Activated naive CD4-positive, alpha-beta T cell treated with anti-CD3 and anti-CD28 coated beads, Interleukin-2, amount 10 ng/mL, durations not matched to agents 7 days and 5 days (primary cell): ENCODE results near the gene SHMT2.

Experiments used
- CTCF ChIA-PET: fragments of 350-600 bp; sonication (Branson Sonifier 250); formaldehyde crosslinking; loops from one replicate; lab custom pipeline; 2021; ENCODE audit warnings: antibody characterized with exemption; lab: Charles Lee
- DNase-seq: peaks from one replicate; pipeline ENCODE4 v3.0.0-alpha.2; 2020
- H3K27ac Mint-ChIP-seq: one replicate; pipeline ENCODE4 v1.8.0; 2021; ENCODE audit warnings: mild to moderate bottlenecking, moderate library complexity, mixed read lengths
- H3K27me3 Mint-ChIP-seq: one replicate; pipeline ENCODE4 v1.8.0; 2021; ENCODE audit warnings: mild to moderate bottlenecking, mixed read lengths
- H3K36me3 Mint-ChIP-seq: one replicate; pipeline ENCODE4 v1.8.0; 2021; ENCODE audit warnings: mixed read lengths
- H3K4me1 Mint-ChIP-seq: one replicate; pipeline ENCODE4 v1.8.0; 2021; ENCODE audit warnings: mixed read lengths
- H3K4me3 Mint-ChIP-seq: one replicate; pipeline ENCODE4 v1.8.0; 2021; ENCODE audit warnings: mild to moderate bottlenecking, moderate library complexity, mixed read lengths
- H3K9me3 Mint-ChIP-seq: one replicate; pipeline ENCODE4 v1.8.0; 2021; ENCODE audit warnings: mixed read lengths

Gene SHMT2

DNA sequence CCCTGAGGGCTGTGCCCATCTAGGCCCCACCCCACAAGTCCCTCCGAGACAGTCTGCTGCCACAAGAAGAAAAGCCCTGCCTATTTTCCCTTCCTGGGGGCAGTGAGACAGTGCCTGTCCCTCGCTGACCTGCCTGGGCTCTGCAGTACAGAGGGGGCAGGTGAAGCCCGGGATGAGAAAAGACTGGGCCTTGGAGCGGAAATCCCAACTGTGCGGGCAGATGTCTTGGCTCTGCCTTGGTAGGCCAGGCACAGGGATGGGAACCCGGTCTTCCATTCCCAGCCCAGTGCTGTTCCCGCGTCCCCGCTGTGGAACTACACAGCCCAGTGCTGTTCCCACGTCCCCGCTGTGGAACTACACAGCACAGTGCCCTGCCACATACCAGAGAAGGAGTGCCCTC, 25.7 kb upstream of the SHMT2 start:
- H3K9me3 Mint-ChIP-seq: no peaks in the 10 kb centered on the region
- H3K4me1 Mint-ChIP-seq: no peaks in the 10 kb centered on the region
- no peaks in the 10 kb centered on the region for H3K36me3 Mint-ChIP-seq
- H3K4me3 Mint-ChIP-seq: no peak overlapping the region
- H3K27me3 Mint-ChIP-seq: no peaks in the 10 kb centered on the region
- no peak overlapping the region for H3K27ac Mint-ChIP-seq
- no peak for DNase-seq
- CTCF ChIA-PET: no interaction called here

DNA sequence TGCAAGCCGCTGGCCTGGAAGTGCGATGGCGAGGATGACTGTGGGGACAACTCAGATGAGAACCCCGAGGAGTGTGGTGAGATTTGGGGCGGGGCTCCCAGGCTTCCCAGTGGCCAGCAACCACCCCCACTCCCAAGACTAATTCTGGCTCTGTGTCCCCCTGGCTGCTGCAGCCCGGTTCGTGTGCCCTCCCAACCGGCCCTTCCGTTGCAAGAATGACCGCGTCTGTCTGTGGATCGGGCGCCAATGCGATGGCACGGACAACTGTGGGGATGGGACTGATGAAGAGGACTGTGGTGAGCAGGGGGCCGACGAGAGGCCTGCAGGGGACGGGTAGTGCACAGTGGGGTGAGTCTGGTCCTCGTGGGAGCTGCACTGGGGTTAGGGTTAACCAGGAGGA, 25.1 kb upstream of the SHMT2 start:
- no peak for DNase-seq
- Mint-ChIP-seq H3K36me3 (no peaks in the 10 kb centered on the region), H3K27ac (no peak overlapping the region), H3K9me3 (no peaks in the 10 kb centered on the region), H3K27me3 (no peaks in the 10 kb centered on the region), H3K4me1 (no peaks in the 10 kb centered on the region), H3K4me3 (no peak overlapping the region)
- CTCF ChIA-PET: no interaction called here

DNA sequence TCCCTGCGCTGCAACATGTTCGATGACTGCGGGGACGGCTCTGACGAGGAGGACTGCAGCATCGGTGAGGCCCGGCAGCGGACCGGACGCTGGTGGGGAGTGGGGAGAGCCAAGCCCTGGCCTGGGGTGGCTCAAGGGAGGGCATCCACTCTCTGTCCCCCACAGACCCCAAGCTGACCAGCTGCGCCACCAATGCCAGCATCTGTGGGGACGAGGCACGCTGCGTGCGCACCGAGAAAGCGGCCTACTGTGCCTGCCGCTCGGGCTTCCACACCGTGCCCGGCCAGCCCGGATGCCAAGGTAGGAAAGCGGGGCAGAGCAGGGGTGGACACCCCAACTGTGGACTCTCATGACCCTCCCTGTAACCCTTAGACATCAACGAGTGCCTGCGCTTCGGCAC, 24.3 kb upstream of the SHMT2 start:
- Mint-ChIP-seq H3K27ac (no peak overlapping the region), H3K9me3 (no peaks in the 10 kb centered on the region), H3K27me3 (no peaks in the 10 kb centered on the region), H3K36me3 (no peaks in the 10 kb centered on the region), H3K4me1 (no peaks in the 10 kb centered on the region), H3K4me3 (no peak overlapping the region)
- DNase-seq: no peak
- CTCF ChIA-PET: interaction anchor here (0.6 kb wide), 1 partner anchor 9 kb away, joined by 3 read pairs; no protein-coding TSS in a partner anchor

DNA sequence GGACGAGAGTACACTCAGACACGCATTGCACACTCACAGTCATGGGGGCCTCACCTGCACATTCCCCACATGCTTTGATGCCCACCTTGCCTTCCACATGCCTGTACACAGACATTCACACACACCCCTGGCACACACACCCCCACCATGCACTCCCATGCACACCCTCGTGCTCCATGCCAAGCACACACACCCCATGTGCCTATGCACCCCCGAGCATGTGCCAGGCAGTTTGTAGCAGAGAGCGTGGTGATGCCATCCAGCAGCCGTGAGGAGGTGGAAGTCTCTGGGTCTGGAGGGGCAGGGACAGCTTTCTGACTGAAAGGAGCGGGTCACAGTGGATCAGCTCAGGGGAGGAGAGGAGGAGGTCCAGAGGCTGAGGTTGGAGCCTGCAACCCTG, 23.6 kb upstream of the SHMT2 start:
- H3K27ac Mint-ChIP-seq: no peak overlapping the region
- H3K4me1 Mint-ChIP-seq: no peaks in the 10 kb centered on the region
- H3K9me3 Mint-ChIP-seq: no peaks in the 10 kb centered on the region
- DNase-seq: no peak
- CTCF ChIA-PET: interaction anchor here (0.6 to 1.0 kb wide), 2 partner anchors 8 to 37 kb away, joined by 3 read pairs; no protein-coding TSS in a partner anchor
- H3K4me3 Mint-ChIP-seq: no peak overlapping the region
- no peaks in the 10 kb centered on the region for H3K36me3 Mint-ChIP-seq
- peaks cover 4% of the 10 kb centered on the region for H3K27me3 Mint-ChIP-seq

DNA sequence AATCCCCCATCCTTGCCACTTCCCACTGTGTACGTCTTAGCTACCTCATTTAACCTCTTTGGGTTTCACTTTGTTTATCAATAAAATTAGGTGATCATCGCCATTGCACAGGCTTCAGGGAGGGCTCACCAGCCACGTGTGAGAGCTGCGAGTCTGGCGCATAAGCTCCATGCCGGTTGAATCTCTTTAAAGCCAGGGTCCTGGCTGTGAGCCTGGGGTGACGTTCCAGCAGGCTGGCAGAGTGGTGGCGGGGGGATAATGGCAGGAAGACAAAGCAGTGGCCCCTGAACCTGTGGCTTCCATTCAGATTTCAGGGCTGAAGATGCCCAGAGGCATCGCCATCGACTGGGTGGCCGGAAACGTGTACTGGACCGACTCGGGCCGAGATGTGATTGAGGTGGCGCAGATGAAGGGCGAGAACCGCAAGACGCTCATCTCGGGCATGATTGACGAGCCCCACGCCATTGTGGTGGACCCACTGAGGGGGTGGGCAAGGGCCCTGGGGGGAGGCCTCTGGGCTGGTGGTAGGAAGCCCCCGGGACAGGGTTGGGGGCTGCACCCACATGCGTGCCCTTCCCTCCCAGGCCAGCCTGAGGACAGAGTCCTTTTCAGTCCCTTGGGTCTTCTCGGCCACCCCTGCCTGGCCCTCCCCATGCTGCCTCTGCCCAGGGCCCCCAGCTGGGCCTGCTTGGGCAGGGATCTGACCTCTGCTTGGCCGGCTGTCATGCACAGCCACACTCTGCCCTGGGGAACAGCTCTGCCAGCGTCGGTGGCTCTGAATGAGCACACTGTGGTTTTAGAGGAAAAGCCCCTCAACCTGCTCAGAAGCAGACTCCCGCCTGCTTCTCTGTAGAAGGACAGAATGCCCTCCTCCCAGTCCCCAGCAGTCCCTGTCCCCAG, 21.5 kb upstream of the SHMT2 start:
- peaks cover 13% of the 10 kb centered on the region for H3K27me3 Mint-ChIP-seq
- CTCF ChIA-PET: interaction anchor here (0.9 to 1.4 kb wide), 2 partner anchors 32 to 35 kb away, joined by 4 to 5 read pairs; no protein-coding TSS in a partner anchor
- no peaks in the 10 kb centered on the region for H3K36me3 Mint-ChIP-seq
- H3K9me3 Mint-ChIP-seq: no peaks in the 10 kb centered on the region
- peaks cover 3% of the 10 kb centered on the region for H3K4me1 Mint-ChIP-seq
- no peak for DNase-seq
- no peak overlapping the region for H3K4me3 Mint-ChIP-seq
- no peak overlapping the region for H3K27ac Mint-ChIP-seq

DNA sequence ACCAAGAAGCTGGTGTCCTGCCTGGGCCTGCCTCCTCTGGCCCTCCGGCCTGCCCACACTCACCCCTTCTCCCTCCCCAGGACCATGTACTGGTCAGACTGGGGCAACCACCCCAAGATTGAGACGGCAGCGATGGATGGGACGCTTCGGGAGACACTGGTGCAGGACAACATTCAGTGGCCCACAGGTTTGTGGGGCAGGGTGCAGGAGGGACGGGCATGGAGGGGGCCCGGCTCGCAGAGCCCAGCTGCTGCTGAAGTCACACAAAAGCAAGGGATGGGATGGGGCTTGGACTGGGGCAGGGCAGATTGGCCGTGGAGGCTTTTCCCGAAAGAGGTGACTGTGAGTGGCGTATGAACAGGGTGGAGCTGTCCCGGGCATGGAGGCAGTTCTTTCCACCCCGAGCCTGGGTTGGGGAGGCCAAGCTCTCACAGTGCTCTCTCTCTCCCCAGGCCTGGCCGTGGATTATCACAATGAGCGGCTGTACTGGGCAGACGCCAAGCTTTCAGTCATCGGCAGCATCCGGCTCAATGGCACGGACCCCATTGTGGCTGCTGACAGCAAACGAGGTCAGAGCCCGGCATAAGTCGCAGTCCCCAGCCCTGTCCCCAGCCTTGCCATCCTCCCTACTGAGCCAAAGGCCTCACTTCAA, 20.8 kb upstream of the SHMT2 start:
- Mint-ChIP-seq H3K36me3 (no peaks in the 10 kb centered on the region), H3K27me3 (peaks cover 20% of the 10 kb centered on the region), H3K4me1 (peaks cover 9% of the 10 kb centered on the region), H3K4me3 (no peak overlapping the region), H3K9me3 (no peaks in the 10 kb centered on the region), H3K27ac (no peak overlapping the region)
- DNase-seq: no peak
- CTCF ChIA-PET: interaction anchor here (0.9 to 1.4 kb wide), 2 partner anchors 32 to 34 kb away, joined by 4 to 5 read pairs; no protein-coding TSS in a partner anchor

DNA sequence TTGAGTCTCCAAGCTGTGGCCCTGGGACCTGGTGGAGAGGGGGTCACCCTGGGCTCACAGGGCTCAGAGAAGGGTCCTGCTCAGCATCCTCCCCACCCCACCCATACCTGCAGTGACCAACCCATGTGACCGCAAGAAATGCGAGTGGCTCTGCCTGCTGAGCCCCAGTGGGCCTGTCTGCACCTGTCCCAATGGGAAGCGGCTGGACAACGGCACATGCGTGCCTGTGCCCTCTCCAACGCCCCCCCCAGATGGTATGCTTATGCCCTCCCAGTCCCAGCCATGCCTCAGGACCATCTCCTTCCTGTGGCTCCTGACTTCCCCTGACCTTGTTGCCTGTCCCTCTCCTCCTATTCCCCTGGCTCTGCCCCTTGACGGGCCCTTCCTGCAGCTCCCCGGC, 19.6 kb upstream of the SHMT2 start:
- no peak for DNase-seq
- H3K36me3 Mint-ChIP-seq: no peaks in the 10 kb centered on the region
- H3K4me3 Mint-ChIP-seq: no peak overlapping the region
- H3K27me3 Mint-ChIP-seq: peaks cover 32% of the 10 kb centered on the region
- H3K4me1 Mint-ChIP-seq: peaks cover 20% of the 10 kb centered on the region
- CTCF ChIA-PET: interaction anchor here (10.5 kb wide), 1 partner anchor 32 kb away, joined by 318 read pairs; a partner anchor contains a TSS
- H3K9me3 Mint-ChIP-seq: no peaks in the 10 kb centered on the region
- no peak overlapping the region for H3K27ac Mint-ChIP-seq

DNA sequence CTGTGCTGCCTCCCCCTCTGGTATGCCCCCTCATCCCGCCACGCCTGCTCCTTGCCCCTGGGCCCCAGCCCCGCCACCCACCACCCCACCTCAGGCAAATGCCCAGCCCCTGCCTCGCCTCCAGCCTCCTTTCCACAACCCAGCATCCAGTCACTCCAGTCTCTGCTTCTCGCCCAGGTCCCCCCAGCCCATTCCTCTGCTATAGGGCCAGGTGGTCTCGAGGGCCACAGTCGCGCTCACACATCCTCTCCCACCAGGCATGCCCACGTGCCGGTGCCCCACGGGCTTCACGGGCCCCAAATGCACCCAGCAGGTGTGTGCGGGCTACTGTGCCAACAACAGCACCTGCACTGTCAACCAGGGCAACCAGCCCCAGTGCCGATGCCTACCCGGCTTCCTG, 19.1 kb upstream of the SHMT2 start:
- H3K4me3 Mint-ChIP-seq: no peak overlapping the region
- H3K9me3 Mint-ChIP-seq: no peaks in the 10 kb centered on the region
- peaks cover 24% of the 10 kb centered on the region for H3K4me1 Mint-ChIP-seq
- no peak overlapping the region for H3K27ac Mint-ChIP-seq
- no peaks in the 10 kb centered on the region for H3K36me3 Mint-ChIP-seq
- DNase-seq: no peak
- peaks cover 37% of the 10 kb centered on the region for H3K27me3 Mint-ChIP-seq
- CTCF ChIA-PET: interaction anchor here (10.5 kb wide), 1 partner anchor 31 kb away, joined by 318 read pairs; a partner anchor contains a TSS

DNA sequence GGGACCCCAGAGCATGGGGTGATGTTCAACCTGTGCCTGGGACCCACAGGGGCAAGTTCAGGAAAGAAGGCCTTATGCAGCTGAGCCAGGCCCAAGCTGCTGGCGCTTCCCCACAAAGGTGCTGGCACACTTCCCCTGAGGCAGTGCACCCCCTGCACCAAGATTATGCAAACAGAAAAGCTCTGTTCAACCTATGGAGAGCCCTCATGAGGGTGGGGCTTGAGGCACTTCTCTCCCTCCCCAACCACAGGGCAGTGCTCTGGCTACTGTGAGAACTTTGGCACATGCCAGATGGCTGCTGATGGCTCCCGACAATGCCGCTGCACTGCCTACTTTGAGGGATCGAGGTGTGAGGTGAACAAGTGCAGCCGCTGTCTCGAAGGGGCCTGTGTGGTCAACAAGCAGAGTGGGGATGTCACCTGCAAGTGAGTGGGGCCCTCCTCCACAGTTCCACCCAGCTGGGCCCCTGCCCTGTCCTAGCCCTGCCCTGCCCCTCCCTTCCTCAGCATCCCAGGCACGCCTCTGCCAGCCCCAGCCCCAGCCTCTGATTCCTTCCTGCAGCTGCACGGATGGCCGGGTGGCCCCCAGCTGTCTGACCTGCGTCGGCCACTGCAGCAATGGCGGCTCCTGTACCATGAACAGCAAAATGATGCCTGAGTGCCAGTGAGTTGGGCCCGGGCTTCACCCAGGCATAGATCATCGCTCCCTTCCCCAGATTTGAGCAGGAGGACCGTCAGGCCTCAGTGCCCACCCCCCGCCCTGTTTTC, 18.4 kb upstream of the SHMT2 start:
- peaks cover 31% of the 10 kb centered on the region for H3K4me1 Mint-ChIP-seq
- no peak overlapping the region for H3K27ac Mint-ChIP-seq
- DNase-seq: no peak
- H3K4me3 Mint-ChIP-seq: no peak overlapping the region
- peaks cover 44% of the 10 kb centered on the region for H3K27me3 Mint-ChIP-seq
- H3K9me3 Mint-ChIP-seq: no peaks in the 10 kb centered on the region
- H3K36me3 Mint-ChIP-seq: no peaks in the 10 kb centered on the region
- CTCF ChIA-PET: interaction anchor here (10.5 kb wide), 1 partner anchor 31 kb away, joined by 318 read pairs; a partner anchor contains a TSS

DNA sequence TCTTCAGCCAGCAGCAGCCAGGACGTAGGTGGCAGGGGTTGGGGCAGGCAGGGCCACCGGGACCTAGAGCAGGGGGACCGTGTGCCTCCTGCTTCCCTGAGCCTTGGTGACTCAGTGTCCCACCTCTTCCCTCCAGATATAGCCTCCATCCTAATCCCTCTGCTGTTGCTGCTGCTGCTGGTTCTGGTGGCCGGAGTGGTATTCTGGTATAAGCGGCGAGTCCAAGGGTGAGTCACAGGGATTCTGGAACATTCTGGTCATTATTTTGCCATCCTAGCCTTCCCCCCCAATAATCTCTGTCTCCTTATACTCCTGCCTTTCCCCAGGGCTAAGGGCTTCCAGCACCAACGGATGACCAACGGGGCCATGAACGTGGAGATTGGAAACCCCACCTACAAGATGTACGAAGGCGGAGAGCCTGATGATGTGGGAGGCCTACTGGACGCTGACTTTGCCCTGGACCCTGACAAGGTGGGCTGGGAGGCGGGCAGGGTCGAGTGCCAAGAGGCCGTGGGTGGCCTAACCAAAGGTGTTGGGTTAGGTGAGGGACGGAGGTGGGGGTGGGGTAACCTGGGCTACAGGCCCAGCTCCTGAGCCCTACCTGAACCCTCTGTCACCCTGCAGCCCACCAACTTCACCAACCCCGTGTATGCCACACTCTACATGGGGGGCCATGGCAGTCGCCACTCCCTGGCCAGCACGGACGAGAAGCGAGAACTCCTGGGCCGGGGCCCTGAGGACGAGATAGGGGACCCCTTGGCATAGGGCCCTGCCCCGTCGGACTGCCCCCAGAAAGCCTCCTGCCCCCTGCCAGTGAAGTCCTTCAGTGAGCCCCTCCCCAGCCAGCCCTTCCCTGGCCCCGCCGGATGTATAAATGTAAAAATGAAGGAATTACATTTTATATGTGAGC, 17.5 kb upstream of the SHMT2 start:
- H3K4me1 Mint-ChIP-seq: peaks cover 31% of the 10 kb centered on the region
- no peak overlapping the region for H3K27ac Mint-ChIP-seq

DNA sequence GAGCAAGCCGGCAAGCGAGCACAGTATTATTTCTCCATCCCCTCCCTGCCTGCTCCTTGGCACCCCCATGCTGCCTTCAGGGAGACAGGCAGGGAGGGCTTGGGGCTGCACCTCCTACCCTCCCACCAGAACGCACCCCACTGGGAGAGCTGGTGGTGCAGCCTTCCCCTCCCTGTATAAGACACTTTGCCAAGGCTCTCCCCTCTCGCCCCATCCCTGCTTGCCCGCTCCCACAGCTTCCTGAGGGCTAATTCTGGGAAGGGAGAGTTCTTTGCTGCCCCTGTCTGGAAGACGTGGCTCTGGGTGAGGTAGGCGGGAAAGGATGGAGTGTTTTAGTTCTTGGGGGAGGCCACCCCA, 16.8 kb upstream of the SHMT2 start:
- Mint-ChIP-seq H3K4me1 (peaks cover 36% of the 10 kb centered on the region), H3K4me3 (no peak overlapping the region), H3K9me3 (no peaks in the 10 kb centered on the region), H3K27me3 (peaks cover 57% of the 10 kb centered on the region), H3K27ac (no peak overlapping the region), H3K36me3 (no peaks in the 10 kb centered on the region)
- CTCF ChIA-PET: interaction anchor here (0.7 to 10.5 kb wide), 8 partner anchors 15 to 246 kb away, joined by 3 to 318 read pairs (median 13); partner anchors contain the start of genes GLI1, SHMT2 and STAC3
- no peak for DNase-seq

More for the DNA sequence above, 17.5 kb upstream of the SHMT2 start:
- Mint-ChIP-seq H3K27me3 (peaks cover 51% of the 10 kb centered on the region), H3K4me3 (no peak overlapping the region), H3K9me3 (no peaks in the 10 kb centered on the region), H3K36me3 (no peaks in the 10 kb centered on the region)
- DNase-seq: no peak
- CTCF ChIA-PET: interaction anchor here (2.4 to 10.5 kb wide), 4 partner anchors 16 to 246 kb away, joined by 10 to 318 read pairs (median 68); partner anchors contain the start of genes GLI1, SHMT2 and STAC3

DNA sequence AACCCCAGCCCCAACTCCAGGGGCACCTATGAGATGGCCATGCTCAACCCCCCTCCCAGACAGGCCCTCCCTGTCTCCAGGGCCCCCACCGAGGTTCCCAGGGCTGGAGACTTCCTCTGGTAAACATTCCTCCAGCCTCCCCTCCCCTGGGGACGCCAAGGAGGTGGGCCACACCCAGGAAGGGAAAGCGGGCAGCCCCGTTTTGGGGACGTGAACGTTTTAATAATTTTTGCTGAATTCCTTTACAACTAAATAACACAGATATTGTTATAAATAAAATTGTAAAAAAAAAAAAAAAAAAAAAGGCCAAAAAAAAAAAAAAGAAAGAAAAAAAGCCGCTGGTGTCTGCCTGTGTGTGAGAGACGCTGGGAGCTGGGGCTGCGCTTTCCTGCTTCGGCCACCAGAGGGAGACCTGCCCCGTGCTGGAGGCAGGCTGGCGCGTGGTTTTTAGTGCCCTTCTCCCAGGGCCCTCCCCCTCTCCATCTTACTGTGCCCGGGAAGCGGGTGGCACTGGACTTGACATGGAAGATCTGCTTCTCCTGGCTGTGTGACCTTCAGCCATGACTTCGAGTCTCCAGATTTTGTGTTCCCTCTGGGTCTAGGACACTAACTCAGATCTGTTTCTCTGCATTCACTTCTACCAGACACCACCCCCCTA, 16.3 kb upstream of the SHMT2 start:
- no peak overlapping the region for H3K4me3 Mint-ChIP-seq
- peak; percentile 90 for DNase-seq
- no peak overlapping the region for H3K27ac Mint-ChIP-seq
- no peaks in the 10 kb centered on the region for H3K36me3 Mint-ChIP-seq
- H3K9me3 Mint-ChIP-seq: no peaks in the 10 kb centered on the region
- CTCF ChIA-PET: interaction anchor here (0.7 to 10.5 kb wide), 15 partner anchors 8 to 495 kb away, joined by 3 to 318 read pairs (median 5); partner anchors contain the start of genes GLI1, SHMT2 and STAC3
- H3K4me1 Mint-ChIP-seq: peaks cover 37% of the 10 kb centered on the region
- peaks cover 62% of the 10 kb centered on the region for H3K27me3 Mint-ChIP-seq
